CMK (cell line): Measurements from ENCODE around the gene TCF23.
"Not testable (repeated sequence)": the region's sequence is repeated elsewhere in the genome, so short reads cannot be mapped to it uniquely, and the experiment has no call there.

ENCODE experiments used
- DNase-seq: peaks from one replicate; pipeline ENCODE4 v3.0.0-alpha.2; 2010; ENCODE audit warnings: low read depth

Gene TCF23

GRCh38 chr2:27155069-27155520 lies 6.3 kb downstream of the TCF23 start:
- no peak for DNase-seq

DNA sequence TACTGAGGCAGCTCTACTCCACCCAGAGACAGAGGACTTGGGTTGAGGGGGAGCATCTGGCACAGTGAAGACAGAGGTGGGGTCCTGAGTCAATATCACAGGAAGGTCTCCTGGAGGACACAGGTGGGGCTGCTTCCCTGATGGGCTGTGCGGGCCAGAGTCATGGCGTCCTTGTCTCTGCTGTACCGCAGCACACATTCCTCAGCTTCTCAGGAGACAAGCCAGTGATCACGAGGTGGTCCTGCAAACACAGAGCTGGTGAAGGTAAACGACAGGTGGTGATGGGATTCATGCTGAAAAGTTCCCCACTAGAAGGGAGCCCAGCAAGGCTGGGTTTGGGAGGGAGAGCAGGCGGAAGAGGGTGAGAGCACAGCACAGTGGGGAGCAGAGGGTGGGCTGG lies 9.7 kb downstream of the TCF23 start:
- no peak for DNase-seq

DNA sequence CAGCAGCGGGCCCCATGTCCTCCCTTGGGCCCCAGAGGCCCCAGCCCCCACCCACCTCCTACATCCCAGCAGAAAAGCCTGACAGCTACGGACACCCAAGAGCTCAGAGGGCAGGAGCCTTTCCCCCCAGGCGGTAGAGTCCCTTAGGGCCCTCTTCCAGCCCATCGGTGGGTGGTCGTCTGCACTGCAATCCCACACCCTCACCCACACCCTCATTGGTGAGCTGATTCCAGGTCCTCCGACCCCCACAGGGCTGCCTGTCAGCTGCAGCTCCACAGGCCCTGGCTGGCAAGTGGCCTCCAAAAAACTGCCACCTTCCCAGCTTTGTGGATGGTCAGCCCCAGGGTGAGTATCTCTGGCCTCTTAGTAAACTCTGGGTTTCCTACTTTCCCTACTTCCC lies 10.5 kb downstream of the TCF23 start:
- no peak for DNase-seq

- no peak for DNase-seq
Observed at GRCh38 chr2:27160191-27160590, 11.4 kb downstream of the TCF23 start.

GRCh38 chr2:27162151-27163121 lies 13.6 kb downstream of the TCF23 start:
- DNase-seq, result no peak

GRCh38 chr2:27164960-27165763 lies 16.4 kb downstream of the TCF23 start:
- DNase-seq, result no peak

- no peak for DNase-seq
Observed at GRCh38 chr2:27170581-27171337, 22.0 kb downstream of the TCF23 start.

GRCh38 chr2:27171351-27171848 lies 22.6 kb downstream of the TCF23 start:
- DNase-seq, result no peak

- no peak for DNase-seq
Observed at GRCh38 chr2:27174638-27175037, 25.8 kb downstream of the TCF23 start.

- DNase-seq, result no peak
Observed at GRCh38 chr2:27175330-27175729, 26.5 kb downstream of the TCF23 start.

DNA sequence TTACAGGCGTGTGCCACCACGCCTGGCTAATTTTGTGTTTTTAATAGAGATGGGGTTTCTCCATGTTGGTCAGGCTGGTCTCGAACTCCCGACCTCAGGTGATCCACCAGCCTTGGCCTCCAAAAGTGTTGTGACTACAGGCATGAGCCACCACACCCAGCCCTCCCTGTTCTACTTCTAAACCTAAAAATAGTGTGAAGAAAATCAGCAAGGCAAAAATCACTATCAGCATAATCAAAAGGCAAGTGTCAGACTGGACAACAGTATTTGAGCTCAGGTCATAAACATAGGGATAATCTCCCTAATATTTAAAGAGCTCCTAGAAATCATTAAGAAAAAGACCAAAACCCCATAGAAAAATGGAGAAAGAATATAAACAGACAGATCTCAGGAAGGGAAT lies 27.0 kb downstream of the TCF23 start:
- not testable (repeated sequence) for DNase-seq

DNA sequence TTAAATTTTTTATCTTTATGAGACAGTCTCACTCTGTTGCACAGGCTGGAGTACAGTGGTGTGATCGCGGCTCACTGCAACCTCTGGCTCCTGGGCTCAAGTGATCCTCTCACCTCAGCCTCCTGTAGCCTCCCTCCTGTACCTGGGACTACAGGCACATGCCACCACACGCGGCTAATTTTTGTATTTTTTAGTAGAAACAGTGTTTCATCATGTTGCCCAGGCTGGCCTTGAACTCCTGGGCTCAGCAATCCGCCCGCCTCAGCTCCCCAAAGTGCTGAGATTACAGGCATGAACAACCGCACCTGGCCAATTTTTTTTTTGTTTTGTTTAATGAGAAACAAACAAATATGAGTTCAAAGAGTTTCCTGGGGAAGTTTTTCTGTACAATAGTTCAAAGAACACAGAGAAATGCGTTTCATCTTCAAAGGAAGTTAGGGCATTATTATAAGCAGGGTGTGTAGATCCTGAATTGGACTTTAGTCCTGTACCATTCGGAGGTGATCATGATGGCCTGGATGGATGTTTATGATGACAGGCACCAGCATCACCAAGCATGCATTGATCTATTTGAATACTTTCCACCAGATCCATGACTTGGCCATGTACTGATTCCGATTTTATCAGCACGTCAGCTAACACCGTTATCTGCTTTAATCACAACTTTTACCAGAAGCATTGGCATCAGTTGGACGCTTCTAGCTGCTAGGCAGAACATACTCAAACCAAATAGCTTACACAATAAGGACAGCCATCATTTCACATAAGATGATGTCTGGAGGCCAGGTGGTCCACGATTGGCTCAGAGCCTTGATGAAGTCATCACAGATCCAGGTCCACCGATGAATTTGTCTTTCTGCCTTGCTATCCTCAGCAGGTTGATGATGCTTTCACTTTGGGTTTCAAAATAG lies 28.9 kb downstream of the TCF23 start:
- no peak for DNase-seq

GRCh38 chr2:27178469-27178868 lies 29.7 kb downstream of the TCF23 start:
- DNase-seq, result no peak

DNA sequence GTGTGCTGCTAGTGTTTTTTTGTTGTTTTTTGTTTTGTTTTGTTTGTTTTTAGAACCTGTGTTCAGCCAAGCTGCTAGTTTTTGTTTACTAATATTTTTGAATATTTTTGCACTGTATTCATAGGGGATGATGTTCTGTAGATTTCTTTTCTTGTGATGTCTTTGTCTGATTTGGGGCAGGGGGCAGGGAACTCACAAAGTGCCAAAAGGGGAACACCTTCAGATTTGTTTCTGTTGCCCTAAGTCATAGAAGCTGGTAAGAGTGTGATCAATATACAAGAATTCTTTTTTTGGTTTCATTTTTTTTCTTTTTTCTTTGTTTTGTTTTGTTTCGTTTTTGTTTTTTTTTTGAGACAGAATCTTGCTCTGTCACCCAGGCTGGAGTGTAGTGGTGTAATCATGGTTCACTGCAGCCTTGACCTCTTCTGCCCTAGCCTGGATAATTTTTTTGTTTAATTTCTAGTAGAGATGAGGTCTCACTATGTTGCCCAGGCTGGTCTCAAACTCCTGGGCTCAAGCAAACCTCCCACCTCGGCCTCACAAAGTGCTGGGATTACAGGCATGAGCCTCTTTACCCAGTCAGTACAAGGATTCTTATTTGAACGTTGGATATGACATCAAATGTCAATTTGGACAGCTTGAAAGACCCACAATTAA lies 30.7 kb downstream of the TCF23 start:
- no peak for DNase-seq

- DNase-seq, result no peak
Observed at GRCh38 chr2:27182346-27182745, 33.5 kb downstream of the TCF23 start.

DNA sequence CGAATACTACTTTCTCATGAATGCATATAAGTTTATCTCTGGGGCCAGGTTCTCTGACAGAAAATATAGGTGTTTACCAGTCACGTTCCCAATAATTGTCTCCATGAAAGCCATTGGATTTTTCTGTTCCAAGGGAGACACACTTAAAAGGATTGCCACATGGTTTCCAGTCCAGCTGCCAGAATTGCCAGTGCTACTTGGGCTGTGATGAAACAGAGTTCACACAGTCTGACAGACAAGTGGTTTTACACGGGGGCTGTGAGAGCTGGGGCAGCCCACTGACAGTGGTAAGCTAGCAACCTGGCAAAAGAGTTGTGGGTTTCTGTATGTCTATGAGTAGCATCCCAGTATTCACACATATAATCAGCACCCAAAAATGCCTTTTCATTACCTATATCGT lies 35.3 kb downstream of the TCF23 start:
- no peak for DNase-seq

DNA sequence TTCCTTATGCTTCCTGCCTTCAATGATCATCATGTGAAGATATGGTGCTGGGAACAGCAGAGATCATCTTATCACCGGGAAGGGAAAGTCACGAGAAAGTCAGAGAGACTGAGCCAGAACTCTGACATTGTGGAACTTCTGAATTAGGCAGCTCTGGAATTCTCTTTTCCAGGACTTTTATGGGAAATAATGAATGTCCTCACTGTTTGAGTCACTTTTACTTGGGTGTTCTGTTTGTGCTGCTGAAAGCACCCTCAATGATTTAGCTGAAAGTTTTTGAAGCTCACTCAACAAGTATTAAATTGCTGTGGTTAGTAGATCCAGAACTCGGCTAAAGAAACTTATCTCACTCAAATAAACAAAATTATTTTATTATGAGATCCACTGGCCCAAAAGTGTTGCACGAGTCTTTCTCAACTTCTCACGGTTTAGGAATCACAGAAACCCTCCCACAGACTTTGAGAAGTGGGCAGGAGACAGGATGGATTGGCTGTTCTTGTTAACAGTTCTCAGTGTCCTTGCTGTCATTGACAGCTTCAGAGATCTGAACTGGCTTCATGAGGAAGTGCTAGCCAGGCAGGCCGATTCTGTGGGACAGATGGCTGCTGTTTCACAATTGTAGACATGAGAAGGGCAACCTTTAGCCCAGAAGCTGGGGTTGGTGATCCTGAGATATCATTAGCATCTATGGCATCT lies 36.7 kb downstream of the TCF23 start:
- no peak for DNase-seq

DNA sequence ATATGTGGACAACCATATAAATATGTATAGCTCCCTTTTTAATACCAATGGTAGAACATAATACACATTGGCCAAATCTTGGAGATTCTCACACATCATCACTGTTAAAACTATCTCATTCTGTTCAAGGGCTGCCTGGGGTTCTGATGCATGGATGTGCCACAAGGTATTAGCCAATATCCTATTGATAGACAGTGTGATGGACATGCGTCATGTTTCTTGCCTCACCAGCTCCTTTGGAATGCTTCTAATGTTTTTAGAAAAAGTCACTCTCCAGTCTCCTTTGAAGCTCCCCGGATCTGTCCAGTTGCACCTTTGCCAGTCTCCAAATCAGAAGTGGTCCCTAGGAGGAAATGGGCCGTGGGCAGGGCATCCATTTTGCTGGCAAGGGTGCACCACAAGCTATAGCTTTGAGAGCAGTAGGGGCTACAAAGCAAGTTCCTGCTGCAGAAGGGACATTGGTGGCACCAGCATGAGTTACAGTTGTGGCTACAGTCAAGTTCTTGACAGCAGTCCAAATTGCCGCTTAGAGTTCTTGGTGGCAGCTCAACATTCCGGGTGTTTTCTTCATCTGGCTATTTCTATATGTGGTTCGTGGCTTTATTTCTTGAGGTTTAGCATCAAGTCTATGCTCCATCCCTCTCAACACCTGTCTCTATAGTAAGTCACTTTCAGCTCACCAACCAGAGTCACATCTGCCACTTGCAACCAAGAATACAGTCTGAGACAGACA lies 38.0 kb downstream of the TCF23 start:
- no peak for DNase-seq

DNA sequence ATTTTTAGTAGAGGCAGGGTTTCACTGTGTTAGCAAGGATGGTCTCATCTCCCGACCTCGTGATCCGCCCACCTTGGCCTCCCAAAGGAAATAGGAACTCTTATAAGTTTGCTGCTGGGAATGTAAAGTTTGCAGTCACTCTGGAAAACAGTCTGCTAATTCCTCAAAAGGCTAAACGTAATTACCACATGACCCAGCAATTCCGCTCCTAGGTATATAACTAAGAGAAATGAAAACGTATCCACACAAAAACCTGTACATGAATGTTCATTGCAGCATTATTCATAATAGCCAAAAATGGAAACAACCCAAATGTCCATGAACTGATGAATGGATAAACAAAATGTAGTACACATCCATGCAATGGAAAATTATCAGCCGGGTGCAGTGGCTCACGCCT lies 41.2 kb downstream of the TCF23 start:
- no peak for DNase-seq
